Naive thymus-derived CD4-positive, alpha-beta T cell (primary cell): ENCODE measurements around the gene HOXA1. TPM values are rescaled to one million over a fixed set of nuclear protein-coding genes. Genes with fewer than 3 reads are reported as not detected.

Experiments
- ATAC-seq: fragments of 150-1000 bp; cut with Tn5 transposase; 2 replicates; pipeline ENCODE4 v1.10.0; 2021; ENCODE audit warnings: mild to moderate bottlenecking, moderate library complexity
- CTCF ChIA-PET: fragments of 350-600 bp; sonication (Branson Sonifier 250); formaldehyde crosslinking; loops from one replicate; lab custom pipeline; 2021; ENCODE audit warnings: antibody characterized with exemption; lab: Charles Lee
- POLR2A ChIA-PET: fragments of 350-600 bp; sonication (Branson Sonifier 250); formaldehyde crosslinking; loops from one replicate; lab custom pipeline; 2021; ENCODE audit warnings: antibody characterized with exemption, inconsistent platforms; lab: Charles Lee
- DNase-seq, 9 donors: peaks; one replicate each; pipeline versions ENCODE4 v3.0.0 to v3.0.0-alpha.2; 2020 to 2022; ENCODE audit warnings: mixed read lengths in 1 of 9
- H3K27ac ChIP-seq: one replicate; pipeline ENCODE4 v1.7.0; 2013; ENCODE audit warnings: mild to moderate bottlenecking, low read depth, low read length, moderate library complexity
- H3K27me3 ChIP-seq, 2 donors: one replicate each; pipeline ENCODE4 v1.7.0; 2013; ENCODE audit warnings: low read length in 2 of 2, mild to moderate bottlenecking in 2 of 2, moderate library complexity in 2 of 2; ENCODE audit not compliant: control insufficient read depth in 2 of 2, insufficient read depth in 2 of 2
- H3K36me3 ChIP-seq, 3 experiments: 1 replicate in 2 of 3; 2 replicates in 1 of 3; pipeline ENCODE4 v1.7.0; 2013; ENCODE audit warnings: low read length in 3 of 3, mild to moderate bottlenecking in 3 of 3, moderate library complexity in 1 of 3; ENCODE audit not compliant: insufficient read depth in 3 of 3, control insufficient read depth in 2 of 3
- H3K4me1 ChIP-seq, 2 donors: one replicate each; pipeline ENCODE4 v1.7.0; 2013; ENCODE audit warnings: low read length in 2 of 2, mild to moderate bottlenecking in 2 of 2, moderate library complexity in 1 of 2; ENCODE audit not compliant: control insufficient read depth in 2 of 2, insufficient read depth in 2 of 2
- H3K4me3 ChIP-seq: 2 replicates; pipeline ENCODE4 v1.7.0; 2013; ENCODE audit warnings: mild to moderate bottlenecking, low read length
- H3K9me3 ChIP-seq, 3 experiments: 1 replicate in 2 of 3; 2 replicates in 1 of 3; pipeline ENCODE4 v1.7.0; 2013; ENCODE audit warnings: low read length in 3 of 3; ENCODE audit not compliant: control insufficient read depth in 2 of 3
- H3K27ac Mint-ChIP-seq, 9 donors: one replicate each; pipeline ENCODE4 v1.8.0; 2020 to 2022; ENCODE audit warnings: mixed read lengths in 9 of 9, mild to moderate bottlenecking in 8 of 9, moderate library complexity in 5 of 9, inconsistent platforms in 2 of 9
- H3K27me3 Mint-ChIP-seq, 5 donors: one replicate each; pipeline ENCODE4 v1.8.0; 2021 to 2022; ENCODE audit warnings: mixed read lengths in 5 of 5, mild to moderate bottlenecking in 1 of 5
- H3K36me3 Mint-ChIP-seq, 5 donors: one replicate each; pipeline ENCODE4 v1.8.0; 2020 to 2022; ENCODE audit warnings: mixed read lengths in 5 of 5, mild to moderate bottlenecking in 3 of 5, inconsistent platforms in 1 of 5
- H3K4me1 Mint-ChIP-seq, 7 donors: one replicate each; pipeline ENCODE4 v1.8.0; 2020 to 2022; ENCODE audit warnings: mixed read lengths in 7 of 7, mild to moderate bottlenecking in 3 of 7, inconsistent platforms in 1 of 7
- H3K4me3 Mint-ChIP-seq, 10 donors: one replicate each; pipeline ENCODE4 v1.8.0; 2020 to 2022; ENCODE audit warnings: mild to moderate bottlenecking in 10 of 10, mixed read lengths in 10 of 10, moderate library complexity in 6 of 10, inconsistent platforms in 2 of 10
- H3K9me3 Mint-ChIP-seq, 11 donors: one replicate each; pipeline ENCODE4 v1.8.0; 2020 to 2022; ENCODE audit warnings: mixed read lengths in 11 of 11, mild to moderate bottlenecking in 4 of 11, inconsistent platforms in 1 of 11, moderate library complexity in 1 of 11
- intact Hi-C, 2 donors: fragments of 100-400 bp; cut with micrococcal nuclease; formaldehyde crosslinking; loops; one replicate each; pipeline ENCODE4 v1.15.1; 2023
- polyA plus RNA-seq, 2 donors: library from polyadenylated mRNA; unstranded; fragments of 300-500 nt; fragmentation: Illumina TruSeq; gene quantifications; one replicate each; pipeline ENCODE4 v1.2.3, GENCODE V29; 2021
- total RNA-seq, 6 experiments: library from RNA in 5 of 6; stranded (reverse) in 5 of 6; gene quantifications; 1 replicate in 5 of 6; 2 replicates in 1 of 6; pipeline ENCODE4 v1.2.3 and lab custom pipeline; 2021 to 2026

Gene HOXA1
- total and polyA plus RNA-seq, 7 experiments from 2014 or later: 0.09 to 1.1 (median 0.25) TPM; not detected in 1

- intact Hi-C loops: no loop called here
- ChIA-PET POLR2A (interaction anchor here (0.6 kb wide), 1 partner anchor 10 kb away, joined by 4 read pairs; no protein-coding TSS in a partner anchor), CTCF (no interaction called here)
- Mint-ChIP-seq H3K4me1 (peaks cover 0 to 6% (median 0%) of the 10 kb centered on the region in 7 donors), H3K27ac (no peak overlapping the region), H3K9me3 (peaks cover 0 to 7% (median 0%) of the 10 kb centered on the region in 11 donors), H3K36me3 (peaks cover 0 to 3% (median 0%) of the 10 kb centered on the region in 5 donors), H3K27me3 (peaks cover 4 to 20% (median 6%) of the 10 kb centered on the region in 5 donors), H3K4me3 (no peak overlapping the region)
- ATAC-seq (no peak), DNase-seq (no peak)
- H3K27me3 ChIP-seq: no peaks in the 10 kb centered on the region
- no peak overlapping the region for H3K27ac ChIP-seq
- no peaks in the 10 kb centered on the region for H3K9me3 ChIP-seq
- no peaks in the 10 kb centered on the region for H3K36me3 ChIP-seq
- H3K4me1 ChIP-seq: no peaks in the 10 kb centered on the region
- H3K4me3 ChIP-seq: no peak overlapping the region
Observed at GRCh38 chr7:27078616-27079233, 17.1 kb downstream of the HOXA1 start.

- no peak overlapping the region for H3K27ac ChIP-seq
- ChIA-PET CTCF (no interaction called here), POLR2A (no interaction called here)
- peaks cover 0 to 3% (median 0%) of the 10 kb centered on the region in 5 donors for H3K36me3 Mint-ChIP-seq
- peaks cover 4 to 25% (median 14%) of the 10 kb centered on the region in 5 donors for H3K27me3 Mint-ChIP-seq
- H3K4me1 ChIP-seq: no peaks in the 10 kb centered on the region
- no peak for DNase-seq
- no peaks in the 10 kb centered on the region for H3K9me3 ChIP-seq
- H3K4me3 Mint-ChIP-seq: no peak overlapping the region
- no peak overlapping the region for H3K27ac Mint-ChIP-seq
- H3K4me3 ChIP-seq: no peak overlapping the region
- intact Hi-C loops: no loop called here
- H3K27me3 ChIP-seq: peaks cover 0 to 3% of the 10 kb centered on the region in 2 donors
- no peaks in the 10 kb centered on the region for H3K4me1 Mint-ChIP-seq
- H3K9me3 Mint-ChIP-seq: peaks cover 0 to 7% (median 0%) of the 10 kb centered on the region in 11 donors
- ATAC-seq: no peak
- H3K36me3 ChIP-seq: no peaks in the 10 kb centered on the region
Observed at GRCh38 chr7:27073076-27073475, 22.7 kb downstream of the HOXA1 start.

- H3K9me3 Mint-ChIP-seq: peaks cover 0 to 7% (median 0%) of the 10 kb centered on the region in 11 donors
- H3K27ac Mint-ChIP-seq: no peak overlapping the region
- H3K27me3 ChIP-seq: peaks cover 0 to 5% of the 10 kb centered on the region in 2 donors
- peaks cover 0 to 9% (median 4%) of the 10 kb centered on the region in 7 donors for H3K4me1 Mint-ChIP-seq
- ATAC-seq (peak; percentile 66), DNase-seq (no peak)
- no peak overlapping the region for H3K4me3 ChIP-seq
- CTCF ChIA-PET: interaction anchor here (0.7 kb wide), 1 partner anchor 148 kb away, joined by 3 read pairs; no protein-coding TSS in a partner anchor
- no peaks in the 10 kb centered on the region for H3K9me3 ChIP-seq
- H3K4me1 ChIP-seq: no peaks in the 10 kb centered on the region
- peaks cover 4 to 33% (median 18%) of the 10 kb centered on the region in 5 donors for H3K27me3 Mint-ChIP-seq
- no peaks in the 10 kb centered on the region for H3K36me3 ChIP-seq
- intact Hi-C loops: no loop called here
- no peaks in the 10 kb centered on the region for H3K36me3 Mint-ChIP-seq
- POLR2A ChIA-PET: no interaction called here
- no peak overlapping the region for H3K27ac ChIP-seq
- H3K4me3 Mint-ChIP-seq: no peak overlapping the region
Observed at GRCh38 chr7:27071622-27072390, 24.0 kb downstream of the HOXA1 start.

- no peak overlapping the region for H3K27ac ChIP-seq
- no peak for DNase-seq
Observed at GRCh38 chr7:27068259-27068658, 27.5 kb downstream of the HOXA1 start.

GRCh38 chr7:27066148-27066547 is 29.7 kb downstream of the HOXA1 start:
- Histone ChIP-seq H3K27me3 (peaks cover 0 to 5% of the 10 kb centered on the region in 2 donors), H3K9me3 (no peaks in the 10 kb centered on the region), H3K27ac (no peak overlapping the region), H3K4me3 (no peak overlapping the region), H3K4me1 (no peaks in the 10 kb centered on the region), H3K36me3 (no peaks in the 10 kb centered on the region)
- H3K4me3 Mint-ChIP-seq: no peak overlapping the region
- DNase-seq: no peak
- H3K36me3 Mint-ChIP-seq: no peaks in the 10 kb centered on the region
- H3K27me3 Mint-ChIP-seq: peaks cover under 1 to 25% (median 6%) of the 10 kb centered on the region in 5 donors
- no peak for ATAC-seq
- peaks cover 0 to 12% (median 6%) of the 10 kb centered on the region in 7 donors for H3K4me1 Mint-ChIP-seq
- no peaks in the 10 kb centered on the region for H3K9me3 Mint-ChIP-seq
- CTCF ChIA-PET: no interaction called here
- H3K27ac Mint-ChIP-seq: no peak overlapping the region
- intact Hi-C loops: no loop called here
- POLR2A ChIA-PET: no interaction called here

More at GRCh38 chr7:27068259-27068658, 27.5 kb downstream of the HOXA1 start:
- no peaks in the 10 kb centered on the region for H3K9me3 Mint-ChIP-seq
- H3K36me3 ChIP-seq: no peaks in the 10 kb centered on the region
- intact Hi-C loops: no loop called here
- peaks cover 0 to 12% (median 6%) of the 10 kb centered on the region in 7 donors for H3K4me1 Mint-ChIP-seq
- H3K9me3 ChIP-seq: no peaks in the 10 kb centered on the region
- H3K27me3 ChIP-seq: peaks cover 0 to 5% of the 10 kb centered on the region in 2 donors
- H3K27ac Mint-ChIP-seq: no peak overlapping the region
- ChIA-PET CTCF (no interaction called here), POLR2A (no interaction called here)
- H3K4me3 ChIP-seq: no peak overlapping the region
- no peak overlapping the region for H3K4me3 Mint-ChIP-seq
- no peak for ATAC-seq
- peaks cover 4 to 32% (median 12%) of the 10 kb centered on the region in 5 donors for H3K27me3 Mint-ChIP-seq
- no peaks in the 10 kb centered on the region for H3K4me1 ChIP-seq
- no peaks in the 10 kb centered on the region for H3K36me3 Mint-ChIP-seq

GRCh38 chr7:27065709-27066108 is 30.1 kb downstream of the HOXA1 start:
- H3K4me1 Mint-ChIP-seq: peaks cover 0 to 12% (median 6%) of the 10 kb centered on the region in 7 donors
- Histone ChIP-seq H3K27me3 (peaks cover 0 to 5% of the 10 kb centered on the region in 2 donors), H3K4me1 (no peaks in the 10 kb centered on the region), H3K27ac (no peak overlapping the region), H3K9me3 (no peaks in the 10 kb centered on the region), H3K36me3 (no peaks in the 10 kb centered on the region), H3K4me3 (no peak overlapping the region)
- H3K27ac Mint-ChIP-seq: no peak overlapping the region
- H3K27me3 Mint-ChIP-seq: peaks cover 4 to 25% (median 11%) of the 10 kb centered on the region in 5 donors
- ATAC-seq (no peak), DNase-seq (no peak)
- no peaks in the 10 kb centered on the region for H3K36me3 Mint-ChIP-seq
- intact Hi-C loops: no loop called here
- CTCF ChIA-PET: no interaction called here
- no peak overlapping the region for H3K4me3 Mint-ChIP-seq
- no peaks in the 10 kb centered on the region for H3K9me3 Mint-ChIP-seq
- POLR2A ChIA-PET: no interaction called here
